ENCODE results near the gene HECTD3.

HECTD3 gene

DNA sequence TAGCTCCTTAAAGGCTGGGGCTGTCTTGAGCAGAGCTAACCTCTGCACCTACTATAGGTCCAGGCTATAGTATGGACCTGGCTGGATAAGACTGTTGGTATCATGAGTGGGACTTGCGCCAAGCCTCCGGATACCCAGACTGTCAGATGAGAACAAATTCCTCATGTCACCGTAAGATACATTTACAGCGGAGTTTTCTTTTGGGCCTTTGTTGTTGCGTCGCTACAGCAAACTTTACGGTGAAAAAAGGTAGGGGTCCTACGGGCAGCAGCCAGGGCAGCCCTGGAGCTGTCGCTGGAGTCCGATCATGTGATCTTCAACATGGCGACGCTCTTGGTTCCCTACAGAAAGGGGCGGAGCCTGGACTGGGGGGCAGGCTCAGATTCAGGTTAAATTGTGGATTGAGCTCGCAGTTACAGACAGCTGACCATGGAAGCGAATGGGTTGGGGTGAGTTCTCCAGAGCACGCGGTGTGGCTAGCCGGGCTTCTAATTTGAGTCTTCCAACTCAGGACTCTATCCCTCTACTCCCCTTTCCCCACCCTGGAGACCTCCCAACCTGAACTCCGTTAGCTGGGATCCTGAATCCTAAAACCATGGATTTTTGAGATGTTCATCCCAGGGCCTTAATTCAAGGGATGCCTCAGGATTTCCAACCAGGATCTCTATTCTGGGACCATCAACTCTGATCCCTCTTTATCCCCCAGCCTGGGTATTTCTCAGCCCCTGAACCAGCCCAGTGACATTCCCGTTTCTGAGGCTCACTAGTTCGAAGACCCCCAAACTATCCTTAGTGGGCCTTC, 914 bp upstream of the HECTD3 start, which contains the start of gene UROD:
Gene UROD, plus strand, starts transcription at position 418 of the 802 bp plus-strand sequence. Its CDS starts 12 bp downstream, at position 430.
- Histone ChIP-seq H3K79me2 (ENCODE audit: low read length) (no peaks in the 10 kb centered on the region; the same call in 1 of the 2 replicates), H2AFZ (ENCODE audit: low read depth, low read length) (peak within 1 kb of the TSS; percentile 96), H3K27ac (ENCODE audit: low read length) (peak within 1 kb of the TSS; percentile 48), H3K9me3 (ENCODE audit: insufficient read depth, low read length) (no peaks in the 10 kb centered on the region), H4K20me1 (ENCODE audit: insufficient read depth, low read length) (no peaks in the 10 kb centered on the region), H3K4me3 (ENCODE audit: low read length) (peak within 1 kb of the TSS; percentile 90), H3K4me1 (ENCODE audit: low read length) (peaks cover 16% of the 10 kb centered on the region), H3K4me2 (ENCODE audit: low read length) (peak within 1 kb of the TSS; percentile 92), H3K36me3 (replicated peaks; ENCODE audit: low read depth, low read length) (no peaks in the 10 kb centered on the region), H3K9ac (ENCODE audit: low read length) (peak within 1 kb of the TSS; percentile 66), H3K27me3 (ENCODE audit: low read depth, low read length) (no peaks in the 10 kb centered on the region)
- TF ChIP-seq, protein P1, sequence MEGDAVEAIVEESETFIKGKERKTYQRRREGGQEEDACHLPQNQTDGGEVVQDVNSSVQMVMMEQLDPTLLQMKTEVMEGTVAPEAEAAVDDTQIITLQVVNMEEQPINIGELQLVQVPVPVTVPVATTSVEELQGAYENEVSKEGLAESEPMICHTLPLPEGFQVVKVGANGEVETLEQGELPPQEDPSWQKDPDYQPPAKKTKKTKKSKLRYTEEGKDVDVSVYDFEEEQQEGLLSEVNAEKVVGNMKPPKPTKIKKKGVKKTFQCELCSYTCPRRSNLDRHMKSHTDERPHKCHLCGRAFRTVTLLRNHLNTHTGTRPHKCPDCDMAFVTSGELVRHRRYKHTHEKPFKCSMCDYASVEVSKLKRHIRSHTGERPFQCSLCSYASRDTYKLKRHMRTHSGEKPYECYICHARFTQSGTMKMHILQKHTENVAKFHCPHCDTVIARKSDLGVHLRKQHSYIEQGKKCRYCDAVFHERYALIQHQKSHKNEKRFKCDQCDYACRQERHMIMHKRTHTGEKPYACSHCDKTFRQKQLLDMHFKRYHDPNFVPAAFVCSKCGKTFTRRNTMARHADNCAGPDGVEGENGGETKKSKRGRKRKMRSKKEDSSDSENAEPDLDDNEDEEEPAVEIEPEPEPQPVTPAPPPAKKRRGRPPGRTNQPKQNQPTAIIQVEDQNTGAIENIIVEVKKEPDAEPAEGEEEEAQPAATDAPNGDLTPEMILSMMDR (IDR thresholded peaks at IDR 0.05; ENCODE audit: low read depth, low read length): no peak

DNA sequence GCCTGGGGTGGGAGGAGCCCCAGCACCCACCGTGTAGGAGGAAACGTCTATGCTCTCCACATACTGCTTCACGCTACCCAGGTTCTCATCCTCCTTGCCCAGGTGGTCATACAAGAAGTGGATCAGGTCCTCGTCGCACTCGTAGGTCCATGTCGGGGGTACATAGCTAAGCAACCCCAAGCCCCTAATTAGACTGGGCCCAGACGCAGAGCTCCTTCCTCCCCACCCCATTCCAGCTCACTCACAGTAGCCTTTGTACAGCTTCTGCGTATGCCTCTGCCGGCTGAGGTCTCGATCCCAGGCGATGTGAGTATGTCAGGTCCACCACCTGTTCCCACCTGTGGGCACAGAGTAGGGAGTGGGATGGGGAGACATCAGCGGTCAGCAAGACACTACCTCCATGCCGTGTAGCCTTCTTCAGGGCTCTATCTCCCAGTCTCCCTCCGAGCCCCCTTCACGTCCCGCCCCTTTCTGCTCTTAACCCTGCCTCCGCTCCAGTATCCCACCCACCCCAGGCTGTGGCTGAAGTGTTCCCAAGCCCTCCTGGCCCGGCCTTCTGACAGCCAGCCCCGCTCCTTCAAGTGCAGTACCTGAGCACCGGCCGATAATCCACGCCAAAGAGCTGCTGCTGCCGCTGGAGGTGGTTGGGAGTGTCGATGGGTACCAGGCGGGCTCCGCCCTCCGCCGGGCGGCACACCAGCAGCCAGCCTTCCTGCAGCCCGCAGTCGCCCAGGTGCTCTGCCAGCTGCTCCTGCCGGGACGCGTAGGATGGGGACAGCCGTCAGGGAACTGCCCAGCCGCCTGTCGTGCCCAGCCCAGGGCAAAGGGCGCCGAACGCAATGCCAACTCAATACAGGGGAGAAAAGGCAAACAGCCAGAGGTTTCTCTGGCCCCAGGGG, 919 bp downstream of the HECTD3 start:
- no peaks in the 10 kb centered on the region for H3K9me3 ChIP-seq (ENCODE audit: insufficient read depth, low read length)
- peak overlapping the region; percentile 90 for H3K4me3 ChIP-seq (ENCODE audit: low read length)
- H2AFZ ChIP-seq (ENCODE audit: low read depth, low read length): 0 out of 2 replicates have a peak overlapping the region, but pooled peaks have one; percentile 96
- no peaks in the 10 kb centered on the region; the same call in 1 of the 2 replicates for H3K79me2 ChIP-seq (ENCODE audit: low read length)
- H3K27ac ChIP-seq (ENCODE audit: low read length): no peak overlapping the region
- H3K4me1 ChIP-seq (ENCODE audit: low read length): peaks cover 16% of the 10 kb centered on the region
- no peak for TF ChIP-seq EZH2phosphoT487 (IDR thresholded peaks at IDR 0.05; ENCODE audit: low read depth)
- TF ChIP-seq, protein P1 (IDR thresholded peaks at IDR 0.05; ENCODE audit: low read depth, low read length): no peak
- no peaks in the 10 kb centered on the region for H4K20me1 ChIP-seq (ENCODE audit: insufficient read depth, low read length)
- H3K27me3 ChIP-seq (ENCODE audit: low read depth, low read length): no peaks in the 10 kb centered on the region
- no peaks in the 10 kb centered on the region for H3K36me3 ChIP-seq (replicated peaks; ENCODE audit: low read depth, low read length)
- H3K4me2 ChIP-seq (ENCODE audit: low read length): peak overlapping the region; percentile 90
- peak overlapping the region; percentile 51 for H3K9ac ChIP-seq (ENCODE audit: low read length)

DNA sequence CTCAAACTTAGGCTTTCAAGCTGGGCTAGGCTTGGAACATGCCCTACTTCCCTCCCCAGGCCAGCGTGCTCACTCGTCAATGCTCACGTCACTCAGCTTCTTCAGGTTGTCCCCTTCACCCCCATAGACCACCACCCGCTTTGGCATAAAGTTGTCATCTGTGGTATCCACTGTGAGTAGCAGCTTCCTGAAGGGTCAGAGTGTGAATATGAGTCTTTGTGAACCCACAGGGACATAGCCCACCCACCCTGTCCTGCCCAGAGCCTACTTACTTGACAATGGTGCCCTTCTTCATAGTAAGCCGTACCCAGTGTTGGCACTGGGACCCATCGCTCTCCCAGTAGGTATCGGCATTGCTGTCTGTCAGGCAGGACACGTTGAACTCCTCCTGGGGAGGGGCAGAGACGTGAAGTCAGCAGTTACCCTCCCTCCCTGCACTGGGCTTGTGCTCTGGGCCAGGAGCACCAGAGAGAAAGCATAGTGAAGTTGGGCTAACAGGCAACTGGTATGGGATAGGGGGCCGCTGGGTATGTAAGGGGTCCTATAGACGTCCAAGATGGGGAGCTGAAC, 1.7 kb downstream of the HECTD3 start:
- Histone ChIP-seq H3K4me3 (ENCODE audit: low read length) (no peak overlapping the region), H3K9me3 (ENCODE audit: insufficient read depth, low read length) (no peaks in the 10 kb centered on the region), H4K20me1 (ENCODE audit: insufficient read depth, low read length) (no peaks in the 10 kb centered on the region), H3K79me2 (ENCODE audit: low read length) (no peaks in the 10 kb centered on the region; the same call in 1 of the 2 replicates), H3K27ac (ENCODE audit: low read length) (no peak overlapping the region), H3K4me1 (ENCODE audit: low read length) (peaks cover 16% of the 10 kb centered on the region), H2AFZ (ENCODE audit: low read depth, low read length) (no peak overlapping the region), H3K9ac (ENCODE audit: low read length) (no peak overlapping the region), H3K4me2 (ENCODE audit: low read length) (no peak overlapping the region), H3K27me3 (ENCODE audit: low read depth, low read length) (no peaks in the 10 kb centered on the region), H3K36me3 (replicated peaks; ENCODE audit: low read depth, low read length) (no peaks in the 10 kb centered on the region)
- TF ChIP-seq EZH2phosphoT487 (IDR thresholded peaks at IDR 0.05; ENCODE audit: low read depth): no peak
- TF ChIP-seq, protein P1 (IDR thresholded peaks at IDR 0.05; ENCODE audit: low read depth, low read length): no peak
